T-helper 2 cell treated with Interferon-gamma antibody and Interleukin-4, amounts not matched to agents 100 ng/mL and 5 ng/mL, for 36 hours (primary cell): Measurements from ENCODE around the gene SNX3. TPM values are rescaled to one million over a fixed set of nuclear protein-coding genes. Genes with fewer than 3 reads are reported as not detected.
"Not testable (repeated sequence)": the region's sequence is repeated elsewhere in the genome, so short reads cannot be mapped to it uniquely, and the experiment has no call there.

Source experiments
- intact Hi-C: fragments of 100-400 bp; cut with micrococcal nuclease; formaldehyde crosslinking; loops from one replicate; pipeline ENCODE4 v1.15.1; 2023
- total RNA-seq: library from RNA; stranded (reverse); gene quantifications from 2 replicates; pipeline ENCODE4 v1.2.3, GENCODE V29; 2022

SNX3 gene
- total RNA-seq, 1 donor from 2014 or later, result 80.2 TPM

DNA sequence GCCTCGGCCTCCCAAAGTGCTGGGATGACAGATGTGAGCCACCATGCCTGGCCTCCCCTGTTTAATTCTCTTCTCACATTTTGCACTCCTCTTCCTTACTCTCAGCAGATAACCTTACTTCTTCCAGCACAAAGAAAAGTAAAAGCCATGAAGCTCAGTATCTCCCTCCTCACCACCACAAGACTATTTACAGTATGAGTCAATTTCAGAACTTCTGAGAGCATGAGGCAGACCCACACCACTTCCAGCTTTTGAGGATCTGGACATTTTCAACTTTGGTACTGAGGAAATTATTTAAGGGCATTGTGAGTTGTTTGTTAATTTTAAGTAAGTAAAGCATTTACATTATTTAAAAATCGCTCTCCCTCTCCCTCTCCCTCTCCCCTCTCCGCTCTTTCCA is 8.0 kb upstream of the SNX3 start:
- intact Hi-C loops, result loop anchor here (10.0 kb wide), 1 partner anchor 444 kb away; the partner anchor contains the start of gene SCML4

DNA sequence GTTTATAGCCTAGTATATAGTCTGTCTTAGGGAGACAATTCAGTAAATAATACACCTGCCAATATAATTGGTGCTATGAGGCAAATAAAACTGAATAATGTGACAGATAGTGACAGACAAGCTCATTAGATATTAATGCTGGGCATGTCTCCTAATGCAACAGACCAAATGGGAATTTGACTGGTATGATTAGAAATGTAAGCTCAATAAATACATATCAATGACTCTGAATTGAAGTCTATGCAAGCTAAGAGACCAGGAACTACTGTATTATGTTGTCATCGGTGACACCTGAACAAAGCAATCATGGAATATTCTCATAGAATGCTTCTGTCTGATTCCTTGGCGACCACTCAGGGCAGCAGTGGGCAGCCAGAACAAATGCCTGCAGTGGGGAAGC is 2.5 kb upstream of the SNX3 start:
- intact Hi-C loops, result loop anchor here (10.0 kb wide), 1 partner anchor 439 kb away; the partner anchor contains the start of gene SCML4

DNA sequence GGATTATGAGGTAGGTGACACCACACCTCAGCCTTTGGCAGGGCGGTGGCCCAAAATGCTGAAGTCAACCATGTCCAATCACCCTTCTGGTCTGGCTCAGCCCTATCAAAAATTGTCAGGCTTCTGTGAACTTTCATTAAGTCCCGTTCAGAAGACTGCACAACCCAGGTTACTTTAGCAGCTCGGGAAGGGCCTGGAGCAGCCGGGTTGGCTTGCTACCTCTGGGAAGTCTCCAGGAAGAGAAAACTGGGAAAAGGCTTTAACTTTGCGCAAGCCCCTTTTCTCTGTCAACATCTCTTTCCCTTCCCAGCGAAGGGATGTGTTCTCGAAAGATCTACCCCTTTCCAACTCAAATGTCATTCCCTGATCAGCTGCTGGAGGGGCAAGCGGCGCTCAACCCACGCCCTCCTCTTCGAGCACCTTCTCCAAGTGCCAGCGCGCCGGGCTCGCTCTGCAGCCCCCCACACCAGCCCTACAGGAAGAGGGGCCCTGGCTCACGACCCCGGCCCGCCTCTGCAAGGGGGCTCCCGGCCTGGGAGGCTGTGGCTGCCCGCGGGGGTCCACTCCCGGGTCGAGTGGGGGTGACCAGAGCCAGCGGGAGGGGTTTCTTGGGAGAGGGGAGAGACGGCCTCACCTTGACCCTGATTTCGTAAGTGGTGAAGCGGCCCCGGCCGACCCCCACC is 573 bp downstream of the SNX3 start:
- intact Hi-C loops, result loop anchor here (2.0 to 10.0 kb wide), 3 partner anchors 233 to 435 kb away; partner anchors contain the start of gene SCML4

DNA sequence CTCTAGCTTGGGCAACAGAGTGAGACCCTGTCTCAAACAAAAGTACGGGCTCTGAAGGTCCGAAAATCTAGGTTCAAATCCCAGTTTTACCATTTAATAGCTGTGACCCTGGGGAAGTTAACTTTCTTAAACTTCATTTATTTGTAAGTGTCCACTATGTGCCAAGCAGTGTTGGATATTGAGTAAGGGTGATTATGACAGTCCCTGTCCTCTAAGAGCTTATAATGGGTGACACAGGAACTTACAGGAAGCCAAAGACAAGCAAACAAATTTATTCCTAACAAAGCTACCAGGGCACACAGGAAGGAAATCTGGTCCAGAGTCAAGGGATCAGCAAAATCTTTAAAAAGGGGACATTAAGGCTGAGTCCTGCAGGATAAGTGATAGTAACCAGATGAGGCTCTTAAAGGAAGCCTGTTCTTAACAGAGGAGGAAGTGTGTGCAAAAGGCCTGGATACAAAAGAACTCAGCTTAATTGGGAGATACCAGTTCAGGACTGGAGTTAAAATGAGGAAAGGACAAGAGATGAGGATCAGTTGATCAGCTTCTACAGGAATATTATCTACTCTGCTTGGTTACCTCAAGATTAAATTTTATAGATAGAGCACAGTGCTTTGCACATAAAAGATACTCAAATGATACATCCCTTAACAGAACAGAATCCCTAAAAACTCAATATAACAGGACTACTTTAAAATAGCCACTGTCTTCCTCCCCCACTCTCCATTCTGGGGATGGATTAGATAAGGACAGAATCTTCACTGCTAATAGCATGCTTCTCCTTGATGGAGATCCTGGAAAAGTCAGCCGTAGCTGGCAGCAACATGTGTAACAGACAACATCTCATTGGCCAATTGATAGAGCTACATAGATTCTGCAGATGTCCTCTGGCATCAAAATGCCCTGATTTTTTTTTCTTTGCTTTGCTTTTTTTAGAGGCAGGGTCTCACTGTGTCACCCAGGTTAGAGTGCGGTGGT is 6.1 kb downstream of the SNX3 start:
- intact Hi-C loops, result no loop called here

DNA sequence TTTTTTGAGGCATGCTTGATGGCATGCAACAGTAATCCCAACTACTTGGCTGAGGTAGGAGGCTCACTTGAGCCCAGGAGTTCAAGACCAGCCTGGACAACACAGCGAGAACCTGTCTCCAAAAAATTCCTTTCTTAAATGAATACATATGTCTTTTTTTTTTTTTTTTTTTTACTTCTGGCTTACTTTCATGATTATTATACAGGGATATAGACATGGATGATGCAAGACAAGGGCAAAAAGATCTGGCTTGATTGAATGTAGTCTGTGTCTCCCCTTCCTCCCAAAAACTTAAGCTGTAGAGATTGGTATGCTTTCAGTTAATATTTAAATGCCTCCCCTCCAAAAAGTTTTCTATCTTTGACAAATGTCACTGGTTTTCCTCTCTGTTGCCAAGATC is 7.6 kb downstream of the SNX3 start:
- intact Hi-C loops, result no loop called here

DNA sequence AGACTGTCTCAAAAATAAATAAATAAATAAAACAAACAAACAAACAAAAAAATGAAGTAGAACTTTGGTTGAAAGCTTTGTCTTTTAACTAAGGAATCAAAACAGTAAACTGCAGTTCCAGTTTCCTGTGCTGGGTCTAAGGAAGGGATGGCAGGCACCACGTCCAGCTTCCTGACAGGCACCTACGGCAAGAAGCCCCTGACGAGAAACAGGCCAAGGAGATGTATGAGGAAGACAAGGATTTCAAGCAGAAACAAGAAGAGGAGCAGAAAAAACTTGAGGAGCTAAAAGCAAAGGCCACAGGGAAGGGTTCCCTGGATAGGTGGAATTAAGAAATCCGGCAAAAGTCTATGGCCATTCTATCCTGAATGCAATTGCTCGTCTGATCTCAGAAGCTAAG is 8.8 kb downstream of the SNX3 start:
- intact Hi-C loops, result no loop called here

DNA sequence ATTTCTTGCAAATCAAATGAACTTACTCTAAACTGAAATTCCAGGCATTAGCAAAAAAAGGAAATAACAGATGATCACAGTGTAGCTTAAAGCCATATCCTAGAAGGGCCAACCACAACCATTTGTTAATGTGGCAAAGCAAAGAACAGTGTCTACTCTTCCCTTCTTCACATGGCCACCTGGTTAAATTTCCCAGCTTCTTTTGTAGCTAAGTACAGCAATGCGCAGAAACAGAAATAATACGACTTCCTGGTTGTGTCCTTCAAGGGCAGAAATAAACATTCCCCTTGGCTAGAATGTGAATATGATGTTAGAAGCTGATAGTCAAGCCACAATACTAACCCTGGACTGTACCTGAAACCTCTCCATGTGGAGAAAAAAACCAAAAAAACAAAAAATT is 9.6 kb downstream of the SNX3 start:
- intact Hi-C loops, result no loop called here

DNA sequence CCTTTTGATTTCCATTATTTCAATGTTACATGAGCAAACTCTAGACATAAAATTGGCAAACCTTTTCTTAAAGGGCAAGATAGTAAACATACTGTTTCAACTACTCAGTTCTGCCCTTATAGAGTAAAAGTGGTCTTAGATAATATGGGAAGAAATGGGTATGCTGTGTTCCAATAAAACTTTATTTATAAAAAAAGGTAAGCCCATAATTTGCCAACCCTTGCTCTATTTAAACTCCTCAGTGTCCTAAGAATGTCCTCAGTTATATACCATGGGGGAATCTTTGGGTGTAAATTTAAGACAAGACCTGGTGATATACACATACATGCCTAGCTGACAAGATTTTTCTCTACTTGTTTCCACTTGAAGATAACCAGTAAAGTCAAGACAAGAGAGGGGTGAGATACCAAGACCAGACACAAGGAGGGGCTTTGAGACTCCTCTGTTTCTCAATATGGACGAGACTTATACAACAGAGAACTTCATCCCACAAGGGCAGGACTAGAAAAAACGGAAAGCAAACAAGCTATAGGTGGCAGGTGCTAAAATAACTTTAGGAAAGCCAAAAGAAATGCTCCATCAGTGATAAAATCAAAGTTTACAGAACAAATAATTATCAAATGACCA is 10.5 kb downstream of the SNX3 start:
- intact Hi-C loops, result no loop called here

DNA sequence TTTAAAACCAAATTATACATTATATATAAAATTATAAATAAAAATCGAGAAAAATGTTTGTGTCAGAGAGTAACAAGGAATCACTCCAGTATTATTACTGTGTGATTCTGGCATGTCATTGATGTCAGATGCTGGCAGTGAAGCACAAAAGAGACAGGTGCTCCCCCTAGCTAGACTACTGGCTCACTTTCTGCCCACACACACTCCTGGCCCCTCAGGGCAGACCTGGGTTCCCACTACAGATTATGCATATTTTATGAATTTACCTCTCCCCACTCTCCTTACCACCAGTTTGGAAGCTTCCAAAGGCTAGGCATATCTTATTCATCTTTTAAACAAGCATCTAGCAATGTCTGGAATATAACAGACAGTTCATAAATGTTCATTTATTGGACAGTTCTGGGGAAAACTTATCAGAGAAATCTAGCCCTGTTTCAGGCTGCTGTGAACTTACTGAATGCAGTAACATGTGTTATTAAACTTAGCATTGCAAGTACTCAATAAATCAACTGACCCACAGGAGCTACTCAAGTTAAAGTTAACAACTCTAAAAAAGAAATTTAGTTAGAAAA is 12.8 kb downstream of the SNX3 start:
- intact Hi-C loops, result no loop called here

DNA sequence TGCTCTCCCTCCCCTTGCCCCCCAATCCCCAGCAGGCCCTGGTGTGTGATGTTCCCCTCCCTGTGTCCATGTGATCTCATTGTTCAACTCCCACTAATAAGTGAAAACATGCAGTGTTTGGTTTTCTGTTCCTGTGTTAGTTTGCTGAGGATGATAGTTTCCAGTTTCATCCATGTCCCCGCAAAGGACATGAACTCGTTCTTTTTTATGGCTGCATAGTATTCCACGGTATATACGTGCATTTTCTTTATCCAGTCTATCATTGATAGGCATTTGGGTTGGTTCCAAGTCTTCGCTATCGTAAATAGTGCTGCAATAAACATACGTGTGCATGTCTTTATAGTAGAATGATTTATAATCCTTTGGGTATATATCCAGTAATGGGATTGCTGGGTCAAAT is 15.7 kb downstream of the SNX3 start:
- intact Hi-C loops, result not testable (repeated sequence)

DNA sequence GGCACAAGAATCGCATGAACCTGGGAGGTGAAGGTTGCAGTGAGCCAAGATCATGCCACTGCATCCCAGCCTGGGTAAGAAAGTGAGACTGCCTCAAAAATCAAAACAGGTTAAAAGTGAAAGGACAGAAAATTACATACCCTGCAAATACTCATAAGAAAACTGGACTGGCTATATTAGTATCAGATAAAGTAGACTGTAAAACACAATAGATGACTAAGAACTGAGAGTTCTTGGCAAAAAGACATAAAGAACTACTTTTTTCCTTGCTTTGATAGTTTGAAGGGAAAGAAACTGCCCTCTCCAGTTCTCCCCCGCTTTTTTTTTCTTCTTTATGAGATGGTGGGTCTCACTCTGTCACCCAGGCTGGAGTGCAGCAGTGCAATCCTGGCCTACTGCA is 17.0 kb downstream of the SNX3 start:
- intact Hi-C loops, result no loop called here

DNA sequence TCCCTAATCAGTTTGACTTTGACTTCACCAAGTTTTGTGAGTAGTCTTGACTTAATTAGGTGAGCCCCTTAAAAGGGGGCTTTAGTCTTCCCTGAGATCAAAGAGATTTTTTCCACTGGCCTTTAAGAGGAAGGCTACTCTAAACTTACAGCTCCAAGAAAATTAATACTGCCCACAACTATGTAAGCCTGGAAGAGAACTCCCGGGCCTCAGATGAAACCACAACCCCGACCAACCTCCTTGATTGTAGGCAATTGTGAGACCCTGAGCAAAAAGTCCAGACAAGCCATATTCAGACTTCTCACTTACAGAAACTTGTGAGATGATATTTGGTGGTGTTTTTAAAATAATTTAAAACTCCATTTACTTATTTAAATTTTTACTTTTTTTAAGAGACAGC is 18.1 kb downstream of the SNX3 start:
- intact Hi-C loops, result no loop called here

DNA sequence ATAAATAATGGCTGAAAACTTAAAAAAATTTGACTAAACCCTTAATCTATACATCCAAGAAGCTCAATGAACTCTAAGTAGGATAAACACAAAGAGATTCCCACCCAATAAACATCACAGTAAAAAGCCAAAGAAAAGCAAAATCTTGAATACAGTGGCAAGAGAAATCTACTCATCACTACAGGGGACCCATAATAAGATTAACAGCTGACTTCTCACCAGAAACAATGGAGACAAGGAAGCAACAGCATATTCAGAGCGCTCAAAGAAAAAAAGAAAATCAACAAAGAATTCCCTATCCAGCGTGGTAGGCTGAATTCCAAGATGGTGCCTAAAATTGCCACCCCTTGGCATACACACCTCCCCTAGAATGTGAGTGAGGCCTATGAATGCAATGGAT is 18.6 kb downstream of the SNX3 start:
- intact Hi-C loops, result no loop called here

DNA sequence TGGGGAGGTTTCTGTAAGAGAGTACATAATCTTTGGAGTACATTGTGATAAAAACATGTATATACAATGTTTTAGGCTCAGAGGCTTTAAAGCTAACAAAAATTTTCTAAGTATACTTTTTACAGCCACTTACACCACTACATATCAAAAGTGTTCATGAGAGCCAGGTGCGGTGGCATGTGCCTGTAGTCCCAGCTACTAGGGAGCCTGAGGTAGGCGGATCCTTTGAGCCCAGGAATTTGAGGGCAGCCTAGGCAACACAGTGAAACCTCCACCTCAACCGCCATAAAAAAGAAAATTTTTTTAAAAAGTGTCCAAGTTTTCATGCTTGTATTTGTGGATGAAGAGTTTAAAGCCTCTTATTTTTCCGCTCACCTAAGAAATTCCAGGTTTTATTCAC is 22.5 kb downstream of the SNX3 start:
- intact Hi-C loops, result no loop called here

DNA sequence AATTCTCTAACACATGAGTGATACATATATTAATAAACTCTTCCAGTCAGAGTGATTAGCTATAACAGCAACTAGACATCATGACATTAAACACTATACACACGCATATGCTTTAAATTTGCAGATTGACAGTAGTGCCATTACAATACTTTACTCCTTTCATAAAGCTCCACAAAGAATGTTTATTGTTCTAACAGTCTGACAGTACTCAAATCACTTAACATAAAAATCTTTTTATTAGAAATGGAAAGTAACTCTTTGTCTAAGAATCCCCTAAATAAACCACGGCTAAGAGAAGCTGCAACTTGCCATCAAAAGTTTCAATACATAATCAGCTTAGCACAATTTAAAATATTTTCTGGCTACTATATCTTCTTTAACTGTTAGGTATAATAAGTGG is 24.0 kb downstream of the SNX3 start:
- intact Hi-C loops, result no loop called here

DNA sequence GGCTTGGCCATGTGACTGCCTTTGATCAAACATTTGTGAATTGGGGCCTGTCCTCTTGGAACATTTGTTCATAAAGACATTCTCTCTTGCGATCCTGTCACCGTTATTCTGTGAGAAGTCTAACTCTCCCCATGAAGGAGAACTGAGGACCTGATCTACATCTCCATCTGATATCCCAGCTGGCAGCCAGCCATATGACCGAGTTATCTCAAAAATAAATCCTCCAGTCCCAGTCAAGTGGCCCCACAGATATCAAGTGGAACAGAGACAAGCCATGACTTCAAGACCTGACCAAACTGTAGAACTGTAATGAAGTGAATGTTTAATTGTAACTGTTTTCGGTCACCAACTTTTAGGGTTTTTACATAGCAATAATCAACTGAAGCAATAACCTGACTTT is 25.7 kb downstream of the SNX3 start:
- intact Hi-C loops, result no loop called here

DNA sequence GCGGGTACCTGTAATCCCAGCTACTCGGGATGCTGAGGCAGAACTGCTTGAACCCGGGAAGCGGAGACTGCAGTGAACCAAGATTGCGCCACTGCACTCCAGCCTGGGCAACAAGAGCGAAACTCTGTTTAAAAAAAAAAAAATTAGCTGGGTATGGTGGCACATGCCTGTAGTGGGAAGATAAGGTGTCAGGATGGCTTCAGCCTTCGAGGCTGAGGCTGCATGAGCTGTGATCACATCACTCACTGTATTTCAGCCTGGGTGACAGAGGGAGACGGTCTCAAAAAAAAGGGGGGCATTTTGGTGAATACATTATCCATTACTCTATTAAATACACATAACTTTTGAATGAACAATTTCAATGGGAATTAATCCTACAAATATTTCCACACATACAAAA is 32.4 kb downstream of the SNX3 start:
- intact Hi-C loops, result no loop called here

DNA sequence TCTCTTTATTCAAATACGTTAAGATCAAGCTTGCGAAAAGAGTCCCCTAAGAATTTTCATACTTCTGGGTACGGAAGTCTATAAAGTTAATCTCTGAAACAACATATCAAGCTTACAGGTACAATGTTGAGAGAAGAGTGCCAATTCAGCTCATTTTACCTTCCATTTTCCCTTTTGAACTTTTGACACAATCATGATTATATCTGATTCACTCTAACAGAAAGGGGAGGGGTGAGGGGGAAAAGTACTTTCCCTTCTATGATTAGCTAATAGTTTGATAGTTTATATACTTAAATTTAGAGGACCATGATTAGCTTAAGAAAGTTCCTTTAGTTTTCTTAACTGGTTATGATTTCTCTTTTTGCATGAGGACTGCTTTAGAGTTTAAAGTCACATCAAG is 33.5 kb downstream of the SNX3 start:
- intact Hi-C loops, result no loop called here

DNA sequence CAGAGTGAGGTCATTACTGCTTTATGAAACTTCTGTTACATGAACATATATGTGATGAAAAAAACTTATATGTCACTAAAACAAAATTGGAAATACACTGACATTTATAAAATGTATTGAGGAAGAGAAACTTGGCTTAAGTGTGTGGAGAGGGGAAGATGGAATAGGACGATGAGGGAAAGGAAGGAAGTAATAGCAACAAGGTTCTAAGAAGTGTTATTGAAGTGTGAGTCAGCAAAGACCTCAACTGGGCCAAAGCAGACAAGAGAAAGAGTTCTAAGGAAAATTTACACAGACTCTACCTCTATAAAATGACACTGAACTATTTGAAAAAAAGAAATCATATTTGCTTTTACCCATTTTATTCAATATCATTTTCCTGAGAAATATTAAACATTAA is 38.3 kb downstream of the SNX3 start:
- intact Hi-C loops, result no loop called here

DNA sequence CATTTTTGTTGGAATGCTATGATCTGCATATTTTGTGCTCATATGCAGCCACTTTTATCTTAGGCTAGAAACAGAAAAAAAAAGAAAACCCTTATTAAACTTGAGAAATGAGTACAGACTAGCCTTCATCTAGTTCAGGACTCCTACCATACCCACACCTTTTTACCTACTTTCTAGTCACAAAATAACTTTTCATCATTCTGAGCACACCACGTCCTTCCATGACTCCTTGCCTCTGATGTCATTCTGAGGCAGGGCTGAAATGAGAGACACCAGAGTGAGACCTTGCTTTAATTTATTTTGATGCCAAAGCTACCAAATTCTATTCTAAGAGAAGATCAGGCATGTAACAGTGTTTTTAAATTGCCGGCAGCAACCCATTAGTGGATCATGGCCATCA is 38.8 kb downstream of the SNX3 start:
- intact Hi-C loops, result no loop called here

DNA sequence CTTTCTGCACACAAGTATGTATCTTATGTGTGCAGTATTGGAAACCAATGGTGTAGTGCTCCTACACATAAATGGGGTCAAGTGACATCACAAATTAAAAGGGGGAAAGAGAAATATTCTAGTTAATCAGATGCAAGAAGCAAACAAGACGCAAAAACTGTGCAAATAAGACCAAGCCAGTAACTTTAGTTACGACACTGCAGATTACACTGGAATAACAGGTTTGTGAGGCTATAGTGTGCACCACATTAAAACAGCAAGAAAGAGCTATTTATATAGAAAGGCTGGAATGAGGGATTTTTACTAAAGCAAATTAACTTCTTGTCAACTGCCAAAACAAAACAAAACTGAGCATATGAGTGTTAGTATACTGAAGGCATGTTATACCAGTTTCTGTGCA is 49.2 kb downstream of the SNX3 start:
- intact Hi-C loops, result no loop called here

DNA sequence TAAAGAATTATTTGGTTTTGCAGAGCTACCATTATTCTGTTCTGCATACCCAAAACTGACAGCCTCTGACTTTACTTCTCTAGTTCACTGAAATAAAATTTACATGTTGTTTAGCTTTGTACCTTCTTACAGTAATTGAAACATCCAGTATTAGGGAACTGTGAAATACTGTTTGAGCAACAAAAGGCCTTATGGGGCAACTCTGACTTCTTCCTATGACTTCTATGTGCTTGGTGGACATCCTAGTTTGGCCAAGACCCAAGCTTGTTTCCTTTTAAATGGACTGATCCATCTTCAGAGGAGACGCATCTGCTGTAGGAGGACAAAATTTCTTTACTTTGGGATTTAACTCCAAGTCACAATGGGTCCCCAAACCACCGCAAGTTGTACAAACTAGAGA is 50.3 kb downstream of the SNX3 start:
- intact Hi-C loops, result no loop called here
